Activated gamma-delta T cell treated with anti-CD3 and anti-CD28 coated beads, Interleukin-2, amount 50 U/mL, for 16 hours (primary cell): Measurements from ENCODE around the gene PANX2.

Source experiments
- DNase-seq: peaks from one replicate; pipeline ENCODE4 v3.0.0-alpha.2; 2020; ENCODE audit warnings: low read depth

The PANX2 gene

GRCh38 chr22:50184004-50184901 lies 13.7 kb downstream of the PANX2 start:
- no peak for DNase-seq

DNA sequence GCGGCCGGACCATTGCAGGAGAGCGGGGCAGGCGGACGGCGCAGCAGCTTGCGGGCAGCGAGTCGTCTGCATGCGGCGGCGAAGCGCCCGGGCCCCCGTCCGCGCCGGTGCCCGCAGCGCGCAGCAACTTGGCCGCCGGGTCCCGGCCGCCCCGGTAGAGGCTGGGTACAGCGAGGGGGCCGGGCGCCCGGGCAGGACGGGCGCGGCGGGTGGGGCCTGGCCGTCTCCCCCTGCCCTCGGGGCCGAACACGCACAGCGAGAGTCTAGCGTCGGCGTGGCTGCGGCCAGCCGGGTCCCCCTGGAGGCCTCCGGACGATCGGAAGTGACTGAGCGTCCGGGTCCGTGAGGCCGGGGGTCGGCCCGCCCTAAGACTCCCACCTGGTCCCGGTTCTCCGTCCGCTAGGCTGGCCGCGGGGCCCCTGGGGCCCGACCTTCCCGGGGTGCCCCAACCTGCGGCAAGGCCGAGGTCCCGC lies 14.4 kb downstream of the PANX2 start:
- DNase-seq = no peak

- peak; percentile 78 for DNase-seq
These were observed 15.0 kb downstream of the PANX2 start, which contains the start of gene TRABD for GRCh38 chr22:50185375-50186087. TSS of gene TRABD (plus strand) at chr22:50185913. CDS start at chr22:50193061, 7,148 bp downstream.

- no peak for DNase-seq
These were observed 15.7 kb downstream of the PANX2 start for GRCh38 chr22:50186181-50186714.

DNA sequence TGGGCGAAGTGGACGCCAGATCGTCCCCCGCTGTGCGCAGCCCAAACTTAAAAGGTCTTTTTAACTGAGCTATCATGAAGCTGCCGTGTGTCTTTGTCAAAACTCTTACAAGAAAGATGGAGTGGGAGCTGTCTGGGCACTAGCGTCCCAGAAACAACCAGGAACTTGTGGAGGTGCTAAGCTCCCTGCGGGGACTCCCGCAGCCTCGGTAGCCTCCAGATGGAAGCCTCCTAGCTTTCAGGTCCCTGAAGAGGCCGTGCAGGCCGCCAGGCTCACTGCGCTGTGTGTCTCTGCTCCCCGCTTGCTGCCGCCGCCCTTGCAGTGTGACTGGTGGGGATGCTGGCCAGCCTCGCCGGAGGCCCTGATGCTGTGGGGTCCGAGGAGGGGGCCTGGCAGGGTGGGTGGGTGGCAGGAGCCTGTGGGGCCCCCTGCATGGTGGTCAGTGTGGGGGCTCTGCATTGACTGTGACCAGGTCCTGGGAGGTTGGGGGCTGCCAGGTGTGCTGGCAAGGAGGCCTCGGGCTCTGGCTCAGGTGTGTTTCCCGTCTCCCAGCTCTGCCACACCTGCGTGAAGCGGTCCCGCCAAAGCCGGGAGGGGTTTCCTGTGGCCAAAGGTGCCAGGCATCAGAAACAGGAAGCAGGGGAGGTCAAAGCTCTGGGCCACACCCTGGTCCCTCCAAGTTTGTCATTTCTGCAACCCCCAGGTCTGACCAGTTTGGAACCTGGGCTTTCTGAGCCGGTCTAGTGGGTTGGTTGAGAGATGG lies 16.4 kb downstream of the PANX2 start:
- DNase-seq = no peak

DNA sequence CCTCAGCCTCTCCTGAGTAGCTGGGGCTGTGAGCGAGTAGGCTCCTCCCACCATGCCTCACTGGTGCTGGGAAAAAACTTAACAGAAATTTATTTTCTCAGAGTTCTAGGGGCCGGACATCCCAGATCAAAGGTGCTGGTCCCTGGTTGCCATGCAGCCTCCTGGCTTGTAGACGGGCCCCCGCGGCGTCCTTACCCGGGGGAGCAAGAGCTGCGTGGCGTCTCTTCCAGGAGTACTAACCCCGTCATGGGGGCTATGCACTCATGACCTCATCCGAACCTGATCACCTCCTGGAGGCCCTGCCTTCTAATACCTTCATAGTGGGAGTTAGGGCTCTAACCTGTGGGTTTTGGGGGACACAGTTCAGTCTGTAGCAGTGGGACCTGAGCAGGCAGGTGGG lies 17.8 kb downstream of the PANX2 start:
- no peak for DNase-seq

DNA sequence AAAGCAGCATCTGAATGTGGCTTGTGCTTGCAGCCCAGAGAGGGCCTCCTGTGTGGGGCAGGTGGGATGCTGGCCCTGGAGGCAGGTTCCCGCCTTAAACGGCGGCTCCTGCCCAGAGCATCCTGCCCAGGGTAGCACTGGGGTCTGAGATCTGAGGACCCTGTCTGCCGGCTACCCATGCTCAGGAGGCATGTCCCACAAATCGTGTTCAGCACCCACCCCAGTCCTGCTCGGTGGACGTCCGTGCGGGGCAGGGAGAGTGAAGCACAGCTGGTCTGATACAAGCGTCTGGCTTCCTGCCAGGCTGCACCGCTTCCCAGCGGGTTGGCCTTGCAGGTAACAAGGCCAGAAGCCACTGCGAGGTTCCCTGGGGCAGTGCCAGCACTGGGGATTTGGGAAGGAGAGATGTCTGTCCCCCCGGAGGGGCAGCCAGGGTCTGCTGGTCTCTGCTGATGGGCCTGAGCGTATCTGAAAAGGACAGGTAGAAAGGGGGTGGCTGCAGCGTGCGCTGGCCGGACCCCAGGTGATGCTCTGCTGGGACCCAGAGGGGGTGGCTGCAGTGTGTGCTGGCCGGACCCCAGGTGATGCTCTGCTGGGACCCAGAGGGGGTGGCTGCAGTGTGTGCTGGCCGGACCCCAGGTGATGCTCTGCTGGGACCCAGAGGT lies 18.8 kb downstream of the PANX2 start:
- DNase-seq = no peak

GRCh38 chr22:50189849-50190181 lies 19.3 kb downstream of the PANX2 start:
- no peak for DNase-seq

GRCh38 chr22:50190182-50190940 lies 19.8 kb downstream of the PANX2 start:
- peak; percentile 64 for DNase-seq

- peak; percentile 71 for DNase-seq
These were observed 20.6 kb downstream of the PANX2 start for GRCh38 chr22:50190941-50191741.

DNA sequence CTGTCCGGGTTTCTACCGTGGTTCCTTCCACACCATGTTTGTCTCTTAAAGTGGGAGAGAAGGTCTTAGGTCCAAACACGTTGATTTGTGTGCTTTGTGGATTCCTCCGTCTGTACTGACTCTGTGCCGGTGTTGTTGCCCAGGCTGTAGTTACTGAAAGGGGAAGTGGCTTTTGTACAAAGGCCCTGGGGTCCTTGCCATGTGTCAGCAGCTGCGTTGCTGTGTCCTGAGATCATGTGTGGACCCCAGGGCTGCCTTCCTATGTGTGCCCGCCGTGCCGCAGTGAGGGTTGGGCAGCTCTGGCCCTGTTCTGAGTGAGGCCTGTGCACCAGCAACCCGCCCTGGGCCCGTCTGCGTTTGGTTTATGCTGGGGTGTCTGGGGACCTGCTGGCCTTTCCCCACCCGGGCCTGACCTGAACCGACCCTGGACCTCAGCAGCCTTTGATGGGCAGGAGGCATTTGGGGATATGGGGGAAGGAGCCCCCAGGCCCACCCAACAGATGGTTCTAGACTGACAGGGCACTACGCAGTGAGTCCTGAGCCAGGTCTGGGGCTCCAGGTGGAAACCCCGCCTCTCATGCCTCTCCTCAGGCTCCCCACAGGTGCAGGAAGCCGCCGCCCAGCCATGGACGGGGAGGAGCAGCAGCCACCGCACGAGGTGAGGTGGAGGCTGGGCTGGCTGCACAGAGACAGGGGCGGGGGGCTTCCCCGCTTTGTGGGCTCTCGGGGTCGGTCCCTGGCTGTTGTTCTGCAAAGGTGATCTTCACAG lies 22.1 kb downstream of the PANX2 start:
- no peak for DNase-seq

GRCh38 chr22:50193621-50194020 lies 23.1 kb downstream of the PANX2 start:
- no peak for DNase-seq

DNA sequence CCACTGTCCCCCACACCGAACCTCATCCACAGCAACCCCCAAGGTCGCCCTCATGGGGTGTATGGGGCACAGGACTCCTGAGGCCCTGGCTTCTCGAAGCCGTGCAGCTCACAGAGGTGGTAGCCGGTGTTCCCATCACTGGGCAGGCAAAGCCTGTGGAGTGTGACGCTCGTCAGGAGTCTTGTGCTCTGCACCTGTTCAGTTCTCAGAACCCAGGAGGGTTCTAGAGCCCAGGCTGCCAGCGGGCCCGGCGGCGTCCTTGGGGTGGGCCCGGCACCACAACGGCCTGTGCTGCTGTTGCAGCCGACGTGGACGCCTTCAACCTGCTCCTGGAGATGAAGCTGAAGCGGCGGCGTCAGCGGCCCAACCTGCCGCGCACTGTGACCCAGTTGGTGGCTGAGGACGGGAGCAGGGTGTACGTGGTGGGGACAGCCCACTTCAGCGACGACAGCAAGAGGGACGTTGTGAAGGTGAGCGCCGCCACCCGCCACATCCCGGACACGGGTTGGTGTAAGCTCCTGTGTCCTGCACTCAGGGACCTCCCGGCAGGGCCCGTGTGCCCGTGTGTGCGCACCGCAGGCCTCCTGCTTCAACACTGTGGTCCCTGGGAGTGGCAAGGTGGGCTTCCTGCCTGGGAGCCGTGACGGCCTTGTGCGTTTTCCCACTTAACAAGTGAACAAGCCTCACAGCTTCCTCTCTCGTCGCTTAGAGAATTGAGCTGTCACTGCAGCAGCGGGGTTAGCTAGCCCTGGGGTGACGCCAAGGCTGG lies 23.7 kb downstream of the PANX2 start:
- DNase-seq = no peak

DNA sequence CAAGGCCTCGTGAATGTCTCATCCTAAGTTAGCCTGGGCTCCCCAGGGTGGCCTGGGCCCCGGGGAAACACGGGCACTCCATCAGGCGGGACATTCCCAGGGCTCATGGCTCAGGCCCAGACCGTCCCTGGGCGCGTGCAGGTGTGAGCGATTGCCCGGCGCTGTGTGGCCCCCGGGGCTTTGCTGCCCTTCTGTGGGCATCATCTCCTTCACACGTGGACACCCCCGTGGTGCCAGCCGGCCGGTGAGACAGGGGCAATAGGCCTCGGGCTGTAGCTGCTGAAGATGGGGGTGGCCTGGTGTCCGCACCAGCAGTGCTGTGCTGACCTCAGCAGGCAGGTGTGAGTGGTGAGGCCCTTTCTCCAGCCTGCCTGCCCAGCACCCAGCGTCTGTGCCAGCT lies 25.7 kb downstream of the PANX2 start:
- DNase-seq = no peak

- DNase-seq = no peak
These were observed 26.7 kb downstream of the PANX2 start for GRCh38 chr22:50197000-50197800.

GRCh38 chr22:50197856-50198623 lies 27.5 kb downstream of the PANX2 start:
- DNase-seq = no peak

DNA sequence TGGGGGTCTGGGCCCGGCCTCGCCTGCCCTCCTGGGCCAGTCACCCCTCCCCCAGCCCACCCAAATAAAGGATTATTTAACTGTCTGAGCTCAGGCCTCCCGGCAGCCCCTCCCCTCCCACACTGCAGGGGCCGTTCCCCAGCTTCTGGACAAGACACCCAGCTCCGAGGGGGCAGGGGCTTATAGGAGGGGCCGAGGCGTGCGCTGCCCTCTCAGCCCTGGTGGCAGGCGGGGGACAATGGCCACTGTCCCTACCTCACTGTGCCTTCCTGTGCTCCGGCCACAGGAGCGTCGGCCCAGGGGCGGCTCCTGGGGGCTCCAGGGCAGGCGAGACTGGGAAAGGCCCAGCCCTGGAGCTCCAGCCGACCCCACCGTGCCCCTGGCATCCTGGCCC lies 28.1 kb downstream of the PANX2 start:
- no peak for DNase-seq
